CD4-positive, alpha-beta T cell (primary cell): ENCODE results near the gene MCAT. TPM values are rescaled to one million over a fixed set of nuclear protein-coding genes. Genes with fewer than 3 reads are reported as not detected.

Experiments used
- ATAC-seq: fragments of 200-7000 bp; cut with Tn5 transposase; one replicate; pipeline ENCODE4 v1.10.0; 2022; ENCODE audit warnings: mild to moderate bottlenecking; ENCODE audit not compliant: poor library complexity
- CTCF ChIA-PET: fragments of 350-600 bp; sonication (Branson Sonifier 250); formaldehyde crosslinking; loops from one replicate; lab custom pipeline; 2021; ENCODE audit warnings: antibody characterized with exemption, inconsistent platforms; lab: Charles Lee
- POLR2A ChIA-PET: fragments of 350-600 bp; sonication (Branson Sonifier 250); formaldehyde crosslinking; loops from one replicate; lab custom pipeline; 2021; ENCODE audit warnings: antibody characterized with exemption, inconsistent platforms; lab: Charles Lee
- DNase-seq, 14 experiments: peaks; one replicate each; pipeline ENCODE4 v3.0.0-alpha.2; 2013 to 2020; ENCODE audit warnings: mixed read lengths in 2 of 14
- H3K27ac ChIP-seq, 2 donors: one replicate each; pipeline versions ENCODE4 v1.5.1 to v1.7.0; 2013; ENCODE audit warnings: low read length in 2 of 2, low read depth in 1 of 2, mild to moderate bottlenecking in 1 of 2
- H3K27me3 ChIP-seq, 2 experiments: 1 replicate in 1 of 2; 2 replicates in 1 of 2; pipeline versions ENCODE4 v1.6.1 to v1.7.0; 2013; ENCODE audit warnings: low read length in 2 of 2, control low read depth in 1 of 2, mild to moderate bottlenecking in 1 of 2, moderate library complexity in 1 of 2; ENCODE audit not compliant: insufficient read depth in 2 of 2, control insufficient read depth in 1 of 2
- H3K36me3 ChIP-seq: one replicate; pipeline ENCODE4 v1.6.1; 2013; ENCODE audit warnings: low read length, control low read depth; ENCODE audit not compliant: insufficient read depth
- H3K4me1 ChIP-seq: one replicate; pipeline ENCODE4 v1.6.1; 2013; ENCODE audit warnings: low read length, control low read depth; ENCODE audit not compliant: insufficient read depth
- H3K4me3 ChIP-seq: one replicate; pipeline ENCODE4 v1.5.1; 2013; ENCODE audit warnings: mild to moderate bottlenecking, low read length, moderate library complexity
- H3K9me3 ChIP-seq, 2 experiments: 1 replicate in 1 of 2; 2 replicates in 1 of 2; pipeline versions ENCODE4 v1.6.1 to v1.7.0; 2013; ENCODE audit warnings: low read length in 2 of 2, mild to moderate bottlenecking in 2 of 2, control low read depth in 1 of 2, moderate library complexity in 1 of 2; ENCODE audit not compliant: control insufficient read depth in 1 of 2, insufficient read depth in 1 of 2
- H3K27ac Mint-ChIP-seq: one replicate; pipeline ENCODE4 v1.8.0; 2020; ENCODE audit warnings: mixed read lengths
- H3K27me3 Mint-ChIP-seq: one replicate; pipeline ENCODE4 v1.8.0; 2021; ENCODE audit warnings: mixed read lengths
- H3K36me3 Mint-ChIP-seq: one replicate; pipeline ENCODE4 v1.8.0; 2021; ENCODE audit warnings: low read depth, mixed read lengths
- H3K4me1 Mint-ChIP-seq: one replicate; pipeline ENCODE4 v1.8.0; 2021; ENCODE audit warnings: low read depth, mixed read lengths
- H3K4me3 Mint-ChIP-seq: one replicate; pipeline ENCODE4 v1.8.0; 2020; ENCODE audit warnings: mild to moderate bottlenecking, mixed read lengths
- H3K9me3 Mint-ChIP-seq: one replicate; pipeline ENCODE4 v1.8.0; 2020; ENCODE audit warnings: mixed read lengths
- CTCF ChIP-seq: fragments of 200-600 bp; IDR thresholded peaks from one replicate; pipeline ENCODE4 v1.8.0; 2022; ENCODE audit warnings: antibody characterized with exemption, mild to moderate bottlenecking
- intact Hi-C, 2 experiments: fragments of 100-400 bp; cut with DNase I in 1 of 2; cut with micrococcal nuclease in 1 of 2; formaldehyde crosslinking; loops; one replicate each; pipeline versions ENCODE4 v1.15.1 to v1.9.0; 2023 to 2025; cut with DNase I, micrococcal nuclease
- total RNA-seq, 174 experiments: library from RNA in 2 of 174; stranded (reverse) in 2 of 174; gene quantifications; one replicate each; pipeline ENCODE4 v1.2.3 and lab custom pipeline; 2021 to 2026

MCAT gene
- total RNA-seq, 2 experiments from 2014 or later, result 16.1 to 18.0 TPM

GRCh38 chr22:43092085-43092484 is 51.1 kb downstream of the MCAT start:
- H3K27me3 ChIP-seq, result no peaks in the 10 kb centered on the region
- no peak for DNase-seq
- ChIA-PET POLR2A (no interaction called here), CTCF (interaction anchor here (0.7 kb wide), 1 partner anchor 194 kb away, joined by 4 read pairs; no protein-coding TSS in a partner anchor)
- peaks cover 5 to 23% of the 10 kb centered on the region in 2 experiments for H3K9me3 ChIP-seq
- H3K27ac Mint-ChIP-seq, result no peak overlapping the region
- H3K4me3 ChIP-seq, result no peak overlapping the region
- H3K36me3 ChIP-seq, result no peaks in the 10 kb centered on the region
- H3K27me3 Mint-ChIP-seq, result no peaks in the 10 kb centered on the region
- H3K36me3 Mint-ChIP-seq, result peaks cover 4% of the 10 kb centered on the region
- peaks cover 19% of the 10 kb centered on the region for H3K4me1 ChIP-seq
- no peak overlapping the region for H3K27ac ChIP-seq
- peaks cover 6% of the 10 kb centered on the region for H3K9me3 Mint-ChIP-seq
- TF ChIP-seq CTCF, result no peak
- no peak overlapping the region for H3K4me3 Mint-ChIP-seq
- peaks cover 7% of the 10 kb centered on the region for H3K4me1 Mint-ChIP-seq
- no peak for ATAC-seq
- intact Hi-C loops, result loop anchor here in 1 of 2 experiments (2.0 kb wide), 1 partner anchor 311 kb away; no protein-coding TSS in a partner anchor

- H3K36me3 Mint-ChIP-seq, result peaks cover 4% of the 10 kb centered on the region
- ATAC-seq, result peak; percentile 9
- intact Hi-C loops, result loop anchor here in 1 of 2 experiments (2.0 kb wide), 1 partner anchor 73 kb away; no protein-coding TSS in a partner anchor
- no peaks in the 10 kb centered on the region for H3K27me3 Mint-ChIP-seq
- no peaks in the 10 kb centered on the region for H3K27me3 ChIP-seq
- H3K9me3 Mint-ChIP-seq, result no peaks in the 10 kb centered on the region
- peaks cover 16% of the 10 kb centered on the region for H3K4me1 Mint-ChIP-seq
- CTCF ChIA-PET, result interaction anchor here (0.7 to 1.1 kb wide), 2 partner anchors 19 to 69 kb away, joined by 3 to 4 read pairs; no protein-coding TSS in a partner anchor
- peak in 10 of 14 experiments; percentile 7 to 77 (median 28) for DNase-seq
- H3K27ac ChIP-seq, result no peak overlapping the region
- TF ChIP-seq CTCF, result peak; percentile 51
- peaks cover 0 to 5% of the 10 kb centered on the region in 2 experiments for H3K9me3 ChIP-seq
- H3K27ac Mint-ChIP-seq, result peak overlapping the region; percentile 43
- peaks cover 2% of the 10 kb centered on the region for H3K36me3 ChIP-seq
- peak overlapping the region; percentile 78 for H3K4me3 Mint-ChIP-seq
- no peak overlapping the region for H3K4me3 ChIP-seq
- H3K4me1 ChIP-seq, result peaks cover 31% of the 10 kb centered on the region
- POLR2A ChIA-PET, result interaction anchor here (0.7 kb wide), 1 partner anchor 97 kb away, joined by 3 read pairs; the partner anchor contains the start of gene TTLL12
Observed at GRCh38 chr22:43090130-43090789, 52.9 kb downstream of the MCAT start.

GRCh38 chr22:43088984-43089717 is 54.0 kb downstream of the MCAT start, which contains the start of gene TTLL1:
Gene TTLL1, minus strand, starts transcription at chr22:43089391. Its CDS starts 13,805 bp downstream, at chr22:43075586.
- Mint-ChIP-seq H3K4me1 (peaks cover 16% of the 10 kb centered on the region), H3K27ac (peak within 1 kb of the TSS; percentile 70), H3K4me3 (peak within 1 kb of the TSS; percentile 92), H3K36me3 (peaks cover 4% of the 10 kb centered on the region), H3K9me3 (no peaks in the 10 kb centered on the region), H3K27me3 (no peaks in the 10 kb centered on the region)
- DNase-seq, result peak; percentile 73 to 93 (median 86)
- TF ChIP-seq CTCF, result no peak
- H3K9me3 ChIP-seq, result no peaks in the 10 kb centered on the region
- POLR2A ChIA-PET, result no interaction called here
- peak; percentile 95 for ATAC-seq
- CTCF ChIA-PET, result no interaction called here
- H3K4me1 ChIP-seq, result peaks cover 31% of the 10 kb centered on the region
- H3K27ac ChIP-seq, result peak within 1 kb of the TSS; percentile 42 to 58
- H3K4me3 ChIP-seq, result peak within 1 kb of the TSS; percentile 63
- peaks cover 2% of the 10 kb centered on the region for H3K36me3 ChIP-seq
- H3K27me3 ChIP-seq, result no peaks in the 10 kb centered on the region
- intact Hi-C loops, result loop anchor here (1.0 to 2.0 kb wide), 4 partner anchors 54 to 232 kb away; partner anchors contain the start of genes ARFGAP3 (in 1 of the 2), MCAT (in 1 of the 2), TSPO (in 1 of the 2) and TTLL12 (in 1 of the 2)
